ENCODE results near the gene TRIM17.
A peak's percentile ranks its signal among the peaks of the same experiment; 100 is the strongest.

TRIM17 gene

DNA sequence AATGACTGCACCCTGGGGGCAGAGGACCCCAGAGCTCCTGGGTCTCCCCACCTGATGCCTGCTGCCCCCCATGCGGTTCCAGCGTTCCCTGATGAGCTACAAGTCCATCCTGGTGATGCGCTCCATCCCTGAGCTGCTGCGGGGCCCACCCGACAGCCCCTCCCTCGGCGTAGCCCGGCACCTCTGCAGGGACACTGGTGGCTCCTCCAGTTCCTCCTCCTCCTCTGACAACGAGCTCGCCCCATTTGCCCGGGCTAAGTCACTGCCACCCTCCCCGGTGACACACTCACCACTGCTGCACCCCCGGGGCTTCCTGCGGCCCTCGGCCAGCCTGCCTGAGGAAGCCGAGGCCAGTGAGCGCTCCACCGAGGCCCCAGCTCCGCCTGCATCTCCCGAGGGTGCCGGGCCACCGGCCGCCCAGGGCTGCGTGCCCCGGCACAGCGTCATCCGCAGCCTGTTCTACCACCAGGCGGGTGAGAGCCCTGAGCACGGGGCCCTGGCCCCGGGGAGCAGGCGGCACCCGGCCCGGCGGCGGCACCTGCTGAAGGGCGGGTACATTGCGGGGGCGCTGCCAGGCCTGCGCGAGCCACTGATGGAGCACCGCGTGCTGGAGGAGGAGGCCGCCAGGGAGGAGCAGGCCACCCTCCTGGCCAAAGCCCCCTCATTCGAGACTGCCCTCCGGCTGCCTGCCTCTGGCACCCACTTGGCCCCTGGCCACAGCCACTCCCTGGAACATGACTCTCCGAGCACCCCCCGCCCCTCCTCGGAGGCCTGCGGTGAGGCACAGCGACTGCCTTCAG is 45.5 kb downstream of the TRIM17 start:
- peak; percentile 33 for DNase-seq (ENCODE audit: low spot score)
- H3K4me3 ChIP-seq (ENCODE audit: severe bottlenecking), result no peak overlapping the region
- H3K27me3 ChIP-seq (ENCODE audit: insufficient read depth, poor library complexity, severe bottlenecking), result no peaks in the 10 kb centered on the region
- no peaks in the 10 kb centered on the region for H3K9me3 ChIP-seq (ENCODE audit: severe bottlenecking)
- TF ChIP-seq, protein P1, sequence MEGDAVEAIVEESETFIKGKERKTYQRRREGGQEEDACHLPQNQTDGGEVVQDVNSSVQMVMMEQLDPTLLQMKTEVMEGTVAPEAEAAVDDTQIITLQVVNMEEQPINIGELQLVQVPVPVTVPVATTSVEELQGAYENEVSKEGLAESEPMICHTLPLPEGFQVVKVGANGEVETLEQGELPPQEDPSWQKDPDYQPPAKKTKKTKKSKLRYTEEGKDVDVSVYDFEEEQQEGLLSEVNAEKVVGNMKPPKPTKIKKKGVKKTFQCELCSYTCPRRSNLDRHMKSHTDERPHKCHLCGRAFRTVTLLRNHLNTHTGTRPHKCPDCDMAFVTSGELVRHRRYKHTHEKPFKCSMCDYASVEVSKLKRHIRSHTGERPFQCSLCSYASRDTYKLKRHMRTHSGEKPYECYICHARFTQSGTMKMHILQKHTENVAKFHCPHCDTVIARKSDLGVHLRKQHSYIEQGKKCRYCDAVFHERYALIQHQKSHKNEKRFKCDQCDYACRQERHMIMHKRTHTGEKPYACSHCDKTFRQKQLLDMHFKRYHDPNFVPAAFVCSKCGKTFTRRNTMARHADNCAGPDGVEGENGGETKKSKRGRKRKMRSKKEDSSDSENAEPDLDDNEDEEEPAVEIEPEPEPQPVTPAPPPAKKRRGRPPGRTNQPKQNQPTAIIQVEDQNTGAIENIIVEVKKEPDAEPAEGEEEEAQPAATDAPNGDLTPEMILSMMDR (IDR thresholded peaks at IDR 0.05; ENCODE audit: poor library complexity, severe bottlenecking), result no peak
- peak; percentile 53 for ATAC-seq (ENCODE audit: low read depth)
- no peak overlapping the region for H3K27ac ChIP-seq (ENCODE audit: poor library complexity, severe bottlenecking)
- H3K4me1 ChIP-seq (ENCODE audit: insufficient read depth, poor library complexity, severe bottlenecking), result no peaks in the 10 kb centered on the region
- no peaks in the 10 kb centered on the region for H3K36me3 ChIP-seq (ENCODE audit: low read depth)

DNA sequence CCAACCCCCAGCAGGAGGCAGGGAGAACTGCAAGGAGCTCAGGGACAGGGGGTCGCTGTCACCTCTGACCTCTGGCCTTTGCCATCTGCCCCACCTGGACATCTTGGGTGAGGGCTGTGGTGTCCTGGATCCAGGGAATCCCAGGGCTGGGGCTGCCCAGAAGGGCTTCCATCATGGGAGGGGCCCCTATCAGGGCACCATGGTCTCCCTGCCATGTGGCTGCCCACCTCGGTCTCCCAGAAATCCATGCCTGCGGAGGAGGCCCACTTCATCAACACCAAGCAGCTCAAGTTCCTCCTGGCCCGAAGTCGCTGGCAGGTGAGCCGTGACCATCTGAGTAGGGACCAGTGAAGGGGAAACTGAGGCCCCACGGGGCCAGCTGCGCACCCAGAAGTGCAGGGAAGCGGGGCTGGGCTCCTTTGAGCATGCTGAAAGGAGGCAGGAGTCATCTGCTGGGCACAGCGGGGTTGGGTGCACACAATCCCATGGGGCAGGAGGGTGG is 46.2 kb downstream of the TRIM17 start:
- Histone ChIP-seq H3K27ac (ENCODE audit: poor library complexity, severe bottlenecking) (no peak overlapping the region), H3K4me3 (ENCODE audit: severe bottlenecking) (no peak overlapping the region), H3K36me3 (ENCODE audit: low read depth) (no peaks in the 10 kb centered on the region), H3K9me3 (ENCODE audit: severe bottlenecking) (no peaks in the 10 kb centered on the region), H3K27me3 (ENCODE audit: insufficient read depth, poor library complexity, severe bottlenecking) (no peaks in the 10 kb centered on the region), H3K4me1 (ENCODE audit: insufficient read depth, poor library complexity, severe bottlenecking) (no peaks in the 10 kb centered on the region)
- DNase-seq (ENCODE audit: low spot score) (peak; percentile 25), ATAC-seq (ENCODE audit: low read depth) (no peak)
- TF ChIP-seq, protein P1 (IDR thresholded peaks at IDR 0.05; ENCODE audit: poor library complexity, severe bottlenecking), result no peak

DNA sequence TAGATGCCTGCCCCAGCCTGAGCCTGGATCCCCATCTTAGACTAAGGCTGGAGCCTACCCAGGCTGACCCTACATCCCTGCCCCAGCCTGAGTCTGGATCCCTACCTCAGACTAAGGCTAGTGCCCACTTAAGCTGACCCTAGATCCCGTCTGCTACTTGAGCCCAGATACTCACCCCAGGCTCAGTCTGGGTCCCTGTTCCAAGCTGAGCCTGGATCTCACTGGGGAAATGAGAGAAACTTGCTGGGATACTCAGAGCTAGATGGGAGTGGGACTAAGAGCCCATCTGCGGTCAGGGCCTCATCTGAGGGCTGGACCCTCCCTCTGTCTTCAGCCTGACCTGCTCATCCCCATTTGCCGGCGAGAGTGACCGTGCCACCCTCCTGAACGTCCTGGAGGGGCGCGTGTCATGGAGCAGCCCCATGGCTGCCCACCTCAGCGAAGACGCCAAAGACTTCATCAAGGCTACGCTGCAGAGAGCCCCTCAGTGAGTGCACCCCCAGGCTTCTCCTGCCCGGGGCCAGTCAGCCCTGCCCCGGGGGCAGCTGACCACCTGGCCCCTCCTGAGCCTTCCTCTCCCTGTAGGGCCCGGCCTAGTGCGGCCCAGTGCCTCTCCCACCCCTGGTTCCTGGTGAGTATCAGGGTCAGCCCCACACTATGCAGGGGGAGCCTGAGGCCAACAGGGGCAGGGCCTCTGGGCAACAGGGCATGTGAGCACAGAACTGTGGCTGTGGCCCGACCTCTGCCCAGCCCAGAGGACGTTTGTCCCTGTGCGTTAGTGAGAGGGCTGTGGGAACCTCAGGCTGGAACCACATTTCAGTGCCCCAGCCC is 46.8 kb downstream of the TRIM17 start:
- no peak for ATAC-seq (ENCODE audit: low read depth)
- H3K27ac ChIP-seq (ENCODE audit: poor library complexity, severe bottlenecking), result no peak overlapping the region
- H3K36me3 ChIP-seq (ENCODE audit: low read depth), result no peaks in the 10 kb centered on the region
- no peaks in the 10 kb centered on the region for H3K4me1 ChIP-seq (ENCODE audit: insufficient read depth, poor library complexity, severe bottlenecking)
- DNase-seq (ENCODE audit: low spot score), result peak; percentile 23
- no peaks in the 10 kb centered on the region for H3K9me3 ChIP-seq (ENCODE audit: severe bottlenecking)
- no peak overlapping the region for H3K4me3 ChIP-seq (ENCODE audit: severe bottlenecking)
- H3K27me3 ChIP-seq (ENCODE audit: insufficient read depth, poor library complexity, severe bottlenecking), result no peaks in the 10 kb centered on the region
- TF ChIP-seq, protein P1 (IDR thresholded peaks at IDR 0.05; ENCODE audit: poor library complexity, severe bottlenecking), result no peak

DNA sequence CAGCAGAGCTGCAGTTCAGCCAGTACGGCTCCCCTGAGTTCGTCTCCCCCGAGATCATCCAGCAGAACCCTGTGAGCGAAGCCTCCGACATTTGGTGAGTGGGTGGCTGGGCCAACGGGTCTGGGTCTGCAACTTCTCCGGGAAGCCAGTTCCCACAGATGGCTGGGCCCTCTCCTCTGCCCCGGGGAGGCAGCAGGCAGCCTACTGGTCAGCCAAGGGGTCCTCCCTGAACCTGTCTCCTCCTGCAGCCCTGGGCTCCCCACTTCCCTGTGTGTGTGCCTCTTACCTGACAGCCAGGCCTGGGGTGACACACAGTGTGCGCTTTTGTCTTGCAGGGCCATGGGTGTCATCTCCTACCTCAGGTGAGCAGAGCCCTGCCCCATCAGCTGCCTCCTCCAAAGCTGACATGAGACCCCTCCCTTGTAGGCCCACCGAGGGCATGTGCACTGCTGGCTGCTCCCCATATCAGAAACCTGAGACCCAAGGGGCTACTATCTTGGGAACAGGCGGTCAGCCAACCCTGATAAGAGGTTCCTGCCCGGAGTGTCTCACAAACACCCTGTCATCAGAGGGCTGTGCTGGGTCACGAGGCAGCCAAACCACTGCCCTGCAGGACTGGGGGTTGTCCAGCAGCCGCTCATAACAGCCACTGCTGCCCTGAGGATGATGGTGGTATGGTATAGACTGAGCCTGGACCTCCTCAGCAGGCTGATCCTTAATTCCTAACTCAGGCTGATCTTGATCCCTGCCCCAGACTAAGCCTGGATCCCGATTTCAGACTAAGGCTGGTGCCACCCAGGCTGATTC is 47.7 kb downstream of the TRIM17 start:
- H3K27ac ChIP-seq (ENCODE audit: poor library complexity, severe bottlenecking), result no peak overlapping the region
- TF ChIP-seq, protein P1 (IDR thresholded peaks at IDR 0.05; ENCODE audit: poor library complexity, severe bottlenecking), result no peak
- no peaks in the 10 kb centered on the region for H3K9me3 ChIP-seq (ENCODE audit: severe bottlenecking)
- no peaks in the 10 kb centered on the region for H3K4me1 ChIP-seq (ENCODE audit: insufficient read depth, poor library complexity, severe bottlenecking)
- H3K27me3 ChIP-seq (ENCODE audit: insufficient read depth, poor library complexity, severe bottlenecking), result no peaks in the 10 kb centered on the region
- H3K4me3 ChIP-seq (ENCODE audit: severe bottlenecking), result no peak overlapping the region
- H3K36me3 ChIP-seq (ENCODE audit: low read depth), result no peaks in the 10 kb centered on the region
- ATAC-seq (ENCODE audit: low read depth) (no peak), DNase-seq (ENCODE audit: low spot score) (peak; percentile 22)

All from RWPE2 (cell line).